Nasal cavity respiratory epithelium epithelial cell of viscerocranial mucosa (primary cell): ENCODE data around the gene SLC24A2. TPM values are rescaled to one million over a fixed set of nuclear protein-coding genes. Genes with fewer than 3 reads are reported as not detected.

ENCODE experiments used
- total RNA-seq: library from RNA; depleted of rRNA; stranded (reverse); fragments of >200 nt; gene quantifications from 2 replicates; pipeline ENCODE4 v1.2.3, GENCODE V29; 2014

Gene SLC24A2
- total RNA-seq, result under 0.01 TPM in 1 of 2 replicates, not detected in the other

DNA sequence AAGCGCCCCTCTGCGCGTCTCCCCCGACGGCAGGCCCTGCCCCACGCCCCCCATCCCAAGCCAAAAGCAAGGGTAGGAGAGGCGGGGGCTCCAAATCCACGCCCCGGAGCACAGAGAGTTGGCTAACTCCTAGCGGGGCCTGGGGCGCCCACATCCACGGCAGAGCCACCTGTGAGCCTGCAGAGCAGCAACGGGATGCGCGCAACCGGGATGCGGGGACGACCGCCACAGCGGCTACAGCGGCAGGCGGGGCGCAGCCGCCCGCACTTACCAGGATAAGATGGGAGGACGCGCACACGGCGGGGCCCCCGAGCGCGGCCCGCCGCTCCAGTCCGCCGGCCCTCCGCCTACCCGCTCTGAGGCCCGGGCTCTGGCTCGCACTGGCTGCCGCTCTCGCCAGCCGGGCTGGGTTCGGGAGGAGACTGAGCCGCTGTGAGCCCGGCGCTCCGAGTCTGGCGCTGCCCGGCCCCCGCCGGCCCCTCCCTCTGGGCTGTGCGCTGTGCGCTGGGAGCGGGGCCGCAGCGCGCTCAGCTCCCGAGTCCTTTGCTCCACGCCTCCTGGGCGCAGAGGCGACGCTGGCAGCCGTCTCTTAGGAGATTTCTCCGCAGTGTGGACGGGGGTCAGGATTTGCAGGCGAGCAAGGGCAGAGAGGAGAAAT, at the start of gene SLC24A2:
TSS of gene SLC24A2 (minus strand) at position 424 of the 658 bp plus-strand sequence.

